Measurements from ENCODE around the gene AKR1C2.

DNA sequence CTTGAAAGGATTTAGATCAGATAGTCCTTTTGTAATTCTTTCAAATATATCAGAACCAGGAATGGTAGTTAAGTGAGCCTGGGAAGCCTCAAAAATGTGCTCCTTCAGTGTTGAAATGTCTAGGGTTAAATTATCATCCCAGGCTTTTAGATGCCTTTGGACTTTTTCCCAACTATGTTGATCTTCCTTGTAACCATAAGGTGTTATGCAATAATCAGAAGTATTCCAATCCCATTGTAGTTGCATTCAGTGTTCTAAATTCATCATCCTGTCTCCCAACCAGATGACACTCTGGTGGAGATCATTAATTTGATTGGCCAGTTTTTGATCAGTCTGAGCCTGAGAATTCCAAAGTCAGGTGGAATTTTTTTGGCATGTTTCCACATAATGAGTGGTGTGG is 35.1 kb upstream of the AKR1C2 start:
- TF ChIP-seq, protein P1, sequence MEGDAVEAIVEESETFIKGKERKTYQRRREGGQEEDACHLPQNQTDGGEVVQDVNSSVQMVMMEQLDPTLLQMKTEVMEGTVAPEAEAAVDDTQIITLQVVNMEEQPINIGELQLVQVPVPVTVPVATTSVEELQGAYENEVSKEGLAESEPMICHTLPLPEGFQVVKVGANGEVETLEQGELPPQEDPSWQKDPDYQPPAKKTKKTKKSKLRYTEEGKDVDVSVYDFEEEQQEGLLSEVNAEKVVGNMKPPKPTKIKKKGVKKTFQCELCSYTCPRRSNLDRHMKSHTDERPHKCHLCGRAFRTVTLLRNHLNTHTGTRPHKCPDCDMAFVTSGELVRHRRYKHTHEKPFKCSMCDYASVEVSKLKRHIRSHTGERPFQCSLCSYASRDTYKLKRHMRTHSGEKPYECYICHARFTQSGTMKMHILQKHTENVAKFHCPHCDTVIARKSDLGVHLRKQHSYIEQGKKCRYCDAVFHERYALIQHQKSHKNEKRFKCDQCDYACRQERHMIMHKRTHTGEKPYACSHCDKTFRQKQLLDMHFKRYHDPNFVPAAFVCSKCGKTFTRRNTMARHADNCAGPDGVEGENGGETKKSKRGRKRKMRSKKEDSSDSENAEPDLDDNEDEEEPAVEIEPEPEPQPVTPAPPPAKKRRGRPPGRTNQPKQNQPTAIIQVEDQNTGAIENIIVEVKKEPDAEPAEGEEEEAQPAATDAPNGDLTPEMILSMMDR (IDR thresholded peaks at IDR 0.05) = no peak
- TF ChIP-seq POLR2AphosphoS5 (IDR thresholded peaks at IDR 0.05) (no peak), POLR2A (IDR thresholded peaks at IDR 0.05) (no peak)
